OCI-LY7 (cell line): ENCODE results near the gene NOL12. TPM values are rescaled to one million over a fixed set of nuclear protein-coding genes. Genes with fewer than 3 reads are reported as not detected.

Experiments used
- BruUV-seq: library from RNA; stranded (reverse); fragments of 400-500 nt; replicated peaks from 2 replicates; lab custom pipeline; 2021; lab: Mats Ljungman, UMichigan
- CTCF ChIA-PET: fragments of 300-600 bp; sonication (Branson Sonifier 250); formaldehyde crosslinking; loops from one replicate; lab custom pipeline; 2022; ENCODE audit warnings: antibody characterized with exemption; ENCODE audit not compliant: unreplicated experiment; lab: Charles Lee
- POLR2A ChIA-PET: fragments of 300-600 bp; sonication (Branson Sonifier 250); formaldehyde crosslinking; loops from one replicate; lab custom pipeline; 2022; ENCODE audit warnings: antibody characterized with exemption; lab: Charles Lee
- DNase-seq: peaks from one replicate; pipeline ENCODE4 v3.0.0-alpha.2; 2015; ENCODE audit warnings: low spot score
- H2AFZ ChIP-seq: fragments of 200-600 bp; sonication (generic), shearing (Covaris generic); 2 replicates; pipeline ENCODE4 v1.6.1; 2014; ENCODE audit warnings: mild to moderate bottlenecking, antibody characterized with exemption, low read length, moderate library complexity
- H3K27ac ChIP-seq: fragments of 200-600 bp; sonication (generic); 2 replicates; pipeline ENCODE4 v1.5.1; 2014; ENCODE audit warnings: mixed run types, low read depth, mild to moderate bottlenecking, moderate library complexity, low read length, inconsistent platforms; ENCODE audit not compliant: poor library complexity, severe bottlenecking
- H3K36me3 ChIP-seq: fragments of 200-600 bp; sonication (generic); 2 replicates; pipeline ENCODE4 v1.6.1; 2014; ENCODE audit warnings: mild to moderate bottlenecking, antibody characterized with exemption, low read length, moderate library complexity, mixed read lengths; ENCODE audit not compliant: insufficient read depth
- H3K4me1 ChIP-seq: fragments of 200-600 bp; sonication (generic); 2 replicates; pipeline ENCODE4 v1.5.1; 2014; ENCODE audit warnings: mild to moderate bottlenecking, low read length; ENCODE audit not compliant: insufficient read depth, poor library complexity, severe bottlenecking
- H3K4me2 ChIP-seq: fragments of 200-600 bp; sonication (generic); 2 replicates; pipeline ENCODE4 v1.6.1; 2014; ENCODE audit warnings: mild to moderate bottlenecking, low read length
- H3K4me3 ChIP-seq: fragments of 200-600 bp; sonication (generic); 2 replicates; pipeline ENCODE4 v1.5.1; 2014; ENCODE audit warnings: mild to moderate bottlenecking, low read depth, low read length; ENCODE audit not compliant: poor library complexity, severe bottlenecking
- H3K79me2 ChIP-seq: fragments of 200-600 bp; sonication (generic); 2 replicates; pipeline ENCODE4 v1.6.1; 2016; ENCODE audit warnings: low read depth, mild to moderate bottlenecking, low read length, moderate library complexity, mixed read lengths; ENCODE audit not compliant: insufficient read depth
- H3K9me2 ChIP-seq: fragments of 200-600 bp; sonication (generic); 2 replicates; pipeline ENCODE4 v1.6.1; 2016; ENCODE audit warnings: mild to moderate bottlenecking, low read length, mixed read lengths; ENCODE audit not compliant: insufficient read depth
- H3K9me3 ChIP-seq: fragments of 200-600 bp; sonication (generic); 2 replicates; pipeline ENCODE4 v1.6.1; 2014; ENCODE audit warnings: mild to moderate bottlenecking, mixed run types, low read length, mixed read lengths
- H4K20me1 ChIP-seq: fragments of 200-600 bp; sonication (generic); 2 replicates; pipeline ENCODE4 v1.6.1; 2014; ENCODE audit warnings: mild to moderate bottlenecking, antibody characterized with exemption, low read length, moderate library complexity, mixed read lengths; ENCODE audit not compliant: insufficient read depth
- EZH2phosphoT487 ChIP-seq: fragments of 200-600 bp; sonication (generic); IDR thresholded peaks from 2 replicates; pipeline ENCODE4 v1.6.1; 2018; ENCODE audit warnings: low read depth, borderline replicate concordance, mild to moderate bottlenecking, mixed run types, antibody characterized with exemption, low read length, moderate library complexity, mixed read lengths
- intact Hi-C: fragments of 100-400 bp; cut with micrococcal nuclease; formaldehyde crosslinking; loops from one replicate; pipeline ENCODE4 v1.10.0; 2022; ENCODE audit not compliant: unreplicated experiment
- total RNA-seq, 2 experiments: library from RNA; depleted of rRNA in 1 of 2; stranded (reverse); fragments of >200 nt in 1 of 2; shearing (Covaris generic) in 1 of 2; gene quantifications; 2 replicates each; pipeline ENCODE4 v1.2.3, GENCODE V29; 2014 to 2022
- TF ChIP-seq, protein P1 (sequence below): fragments of 200-600 bp; sonication (generic); conservative IDR thresholded peaks from 2 replicates; pipeline ENCODE4 v1.5.1; 2014; ENCODE audit warnings: mild to moderate bottlenecking, antibody characterized with exemption, low read length, moderate library complexity, mixed read lengths

NOL12 gene
- total RNA-seq, 2 experiments from 2014 or later: 62.3 to 64.6 TPM

GRCh38 chr22:37703906-37704305 lies 17.8 kb downstream of the NOL12 start:
- H3K9me3 ChIP-seq: no peaks in the 10 kb centered on the region

GRCh38 chr22:37704645-37705044 lies 18.5 kb downstream of the NOL12 start:
- Histone ChIP-seq H3K4me1 (no peaks in the 10 kb centered on the region), H2AFZ (no peak overlapping the region), H3K9me3 (no peaks in the 10 kb centered on the region), H3K36me3 (no peaks in the 10 kb centered on the region), H3K79me2 (no peaks in the 10 kb centered on the region), H3K4me3 (no peak overlapping the region), H4K20me1 (no peaks in the 10 kb centered on the region), H3K27ac (no peak overlapping the region), H3K4me2 (no peak overlapping the region), H3K9me2 (no peaks in the 10 kb centered on the region)
- DNase-seq: no peak
- ChIA-PET CTCF (no interaction called here), POLR2A (interaction anchor here (0.6 kb wide), 1 partner anchor 130 kb away, joined by 5 read pairs; no protein-coding TSS in a partner anchor)
- TF ChIP-seq, protein P1, sequence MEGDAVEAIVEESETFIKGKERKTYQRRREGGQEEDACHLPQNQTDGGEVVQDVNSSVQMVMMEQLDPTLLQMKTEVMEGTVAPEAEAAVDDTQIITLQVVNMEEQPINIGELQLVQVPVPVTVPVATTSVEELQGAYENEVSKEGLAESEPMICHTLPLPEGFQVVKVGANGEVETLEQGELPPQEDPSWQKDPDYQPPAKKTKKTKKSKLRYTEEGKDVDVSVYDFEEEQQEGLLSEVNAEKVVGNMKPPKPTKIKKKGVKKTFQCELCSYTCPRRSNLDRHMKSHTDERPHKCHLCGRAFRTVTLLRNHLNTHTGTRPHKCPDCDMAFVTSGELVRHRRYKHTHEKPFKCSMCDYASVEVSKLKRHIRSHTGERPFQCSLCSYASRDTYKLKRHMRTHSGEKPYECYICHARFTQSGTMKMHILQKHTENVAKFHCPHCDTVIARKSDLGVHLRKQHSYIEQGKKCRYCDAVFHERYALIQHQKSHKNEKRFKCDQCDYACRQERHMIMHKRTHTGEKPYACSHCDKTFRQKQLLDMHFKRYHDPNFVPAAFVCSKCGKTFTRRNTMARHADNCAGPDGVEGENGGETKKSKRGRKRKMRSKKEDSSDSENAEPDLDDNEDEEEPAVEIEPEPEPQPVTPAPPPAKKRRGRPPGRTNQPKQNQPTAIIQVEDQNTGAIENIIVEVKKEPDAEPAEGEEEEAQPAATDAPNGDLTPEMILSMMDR: no peak
- no peak for TF ChIP-seq EZH2phosphoT487
- intact Hi-C loops: no loop called here
- BruUV-seq: no TSS peak

More at GRCh38 chr22:37703906-37704305, 17.8 kb downstream of the NOL12 start:
- no peaks in the 10 kb centered on the region for H3K9me2 ChIP-seq
- ChIA-PET POLR2A (no interaction called here), CTCF (no interaction called here)
- H3K36me3 ChIP-seq: no peaks in the 10 kb centered on the region
- no peaks in the 10 kb centered on the region for H3K4me1 ChIP-seq
- no peaks in the 10 kb centered on the region for H3K79me2 ChIP-seq
- H2AFZ ChIP-seq: no peak overlapping the region
- no peak for TF ChIP-seq EZH2phosphoT487
- TF ChIP-seq, protein P1: no peak
- BruUV-seq: no TSS peak
- DNase-seq: no peak
- intact Hi-C loops: no loop called here
- no peaks in the 10 kb centered on the region for H4K20me1 ChIP-seq
- H3K4me3 ChIP-seq: no peak overlapping the region
- no peak overlapping the region for H3K4me2 ChIP-seq
- no peak overlapping the region for H3K27ac ChIP-seq

DNA sequence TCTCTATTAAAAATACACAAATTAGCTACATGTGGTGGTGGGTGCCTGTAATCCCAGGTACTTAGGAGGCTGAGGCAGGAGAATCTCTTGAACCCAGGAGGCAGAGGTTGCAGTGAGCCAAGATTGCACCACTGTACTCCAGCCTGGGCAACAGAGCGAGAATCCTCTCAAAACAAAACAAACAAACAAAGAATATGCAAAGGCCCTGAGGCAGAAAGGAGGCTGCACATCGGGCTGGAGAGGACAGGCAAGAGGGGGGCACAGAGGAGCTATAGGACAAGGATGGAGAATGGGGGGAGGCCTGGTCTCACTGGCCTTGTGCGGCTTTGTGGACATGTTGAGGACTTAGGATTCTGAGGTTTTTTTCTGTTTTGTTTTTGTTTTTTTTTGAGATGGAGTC lies 19.1 kb downstream of the NOL12 start:
- POLR2A ChIA-PET: interaction anchor here (0.6 kb wide), 1 partner anchor 130 kb away, joined by 5 read pairs; no protein-coding TSS in a partner anchor
- CTCF ChIA-PET: no interaction called here
- DNase-seq: no peak

More for the DNA sequence above, 19.1 kb downstream of the NOL12 start:
- Histone ChIP-seq H3K4me2 (no peak overlapping the region), H4K20me1 (no peaks in the 10 kb centered on the region), H3K36me3 (no peaks in the 10 kb centered on the region), H2AFZ (no peak overlapping the region), H3K79me2 (no peaks in the 10 kb centered on the region), H3K27ac (no peak overlapping the region), H3K4me3 (no peak overlapping the region), H3K9me3 (no peaks in the 10 kb centered on the region), H3K4me1 (no peaks in the 10 kb centered on the region), H3K9me2 (no peaks in the 10 kb centered on the region)
- TF ChIP-seq, protein P1: no peak
- no peak for TF ChIP-seq EZH2phosphoT487
- intact Hi-C loops: no loop called here
- BruUV-seq: no TSS peak
